ENCODE data around the gene LACRT. TPM values are rescaled to one million over a fixed set of nuclear protein-coding genes. Genes with fewer than 3 reads are reported as not detected.

The LACRT gene
- not detected for total RNA-seq

GRCh38 chr12:54634795-54635194 lies at the start of gene LACRT:
LACRT (minus strand) TSS chr12:54634895; CDS start chr12:54634841, 54 bp downstream.
- TF ChIP-seq CTCF (IDR thresholded peaks at IDR 0.05) = no peak
- Histone ChIP-seq H3K36me3 (no peaks in the 10 kb centered on the region), H3K27ac (no peak within 1 kb of the TSS), H3K4me3 (no peak within 1 kb of the TSS), H3K9me3 (no peaks in the 10 kb centered on the region), H3K27me3 (no peaks in the 10 kb centered on the region), H3K4me1 (no peaks in the 10 kb centered on the region)
- no peak for DNase-seq (ENCODE audit: low spot score)

GRCh38 chr12:54683398-54683797 lies 48.7 kb upstream of the LACRT start:
- DNase-seq (ENCODE audit: low spot score) = no peak
- Histone ChIP-seq H3K27me3 (no peaks in the 10 kb centered on the region), H3K9me3 (no peaks in the 10 kb centered on the region), H3K4me3 (no peak overlapping the region), H3K27ac (no peak overlapping the region), H3K36me3 (no peaks in the 10 kb centered on the region), H3K4me1 (no peaks in the 10 kb centered on the region)
- no peak for TF ChIP-seq CTCF (IDR thresholded peaks at IDR 0.05)

- no peak for TF ChIP-seq CTCF (IDR thresholded peaks at IDR 0.05)
Observed at GRCh38 chr12:54682674-54683073, 48.0 kb upstream of the LACRT start.

GRCh38 chr12:54680374-54680773 lies 45.7 kb upstream of the LACRT start:
- DNase-seq (ENCODE audit: low spot score) = no peak
- Histone ChIP-seq H3K4me3 (no peak overlapping the region), H3K27me3 (no peaks in the 10 kb centered on the region), H3K4me1 (no peaks in the 10 kb centered on the region), H3K36me3 (no peaks in the 10 kb centered on the region), H3K27ac (no peak overlapping the region), H3K9me3 (no peaks in the 10 kb centered on the region)
- peak in 1 of 2 donors; percentile 37 for TF ChIP-seq CTCF (IDR thresholded peaks at IDR 0.05)

More at GRCh38 chr12:54682674-54683073, 48.0 kb upstream of the LACRT start:
- H3K27ac ChIP-seq = no peak overlapping the region
- no peaks in the 10 kb centered on the region for H3K36me3 ChIP-seq
- DNase-seq (ENCODE audit: low spot score) = no peak
- no peaks in the 10 kb centered on the region for H3K9me3 ChIP-seq
- H3K4me1 ChIP-seq = no peaks in the 10 kb centered on the region
- no peak overlapping the region for H3K4me3 ChIP-seq
- no peaks in the 10 kb centered on the region for H3K27me3 ChIP-seq

GRCh38 chr12:54678131-54678530 lies 43.4 kb upstream of the LACRT start:
- no peak overlapping the region for H3K4me3 ChIP-seq
- no peaks in the 10 kb centered on the region for H3K4me1 ChIP-seq
- no peak for TF ChIP-seq CTCF (IDR thresholded peaks at IDR 0.05)
- no peaks in the 10 kb centered on the region for H3K36me3 ChIP-seq
- no peaks in the 10 kb centered on the region for H3K9me3 ChIP-seq
- H3K27ac ChIP-seq = no peak overlapping the region
- no peaks in the 10 kb centered on the region for H3K27me3 ChIP-seq
- DNase-seq (ENCODE audit: low spot score) = no peak

GRCh38 chr12:54667945-54668344 lies 33.2 kb upstream of the LACRT start:
- DNase-seq (ENCODE audit: low spot score) = no peak
- Histone ChIP-seq H3K27ac (no peak overlapping the region), H3K4me1 (no peaks in the 10 kb centered on the region), H3K4me3 (no peak overlapping the region), H3K36me3 (no peaks in the 10 kb centered on the region), H3K27me3 (no peaks in the 10 kb centered on the region), H3K9me3 (no peaks in the 10 kb centered on the region)
- TF ChIP-seq CTCF (IDR thresholded peaks at IDR 0.05) = no peak

All from right atrium auricular region (tissue), 2 donors.